Mesenchymal stem cell (in vitro differentiated cells and primary cell): ENCODE data around the gene ZNF718.

Experiments
- DNase-seq: peaks from one replicate; pipeline ENCODE4 v3.0.0-alpha.2; 2013
- H2AFZ ChIP-seq: one replicate; pipeline ENCODE4 v1.6.1; 2013; ENCODE audit warnings: low read depth, mild to moderate bottlenecking, control low read depth, inconsistent platforms, low read length, moderate library complexity
- H2AK5ac ChIP-seq: 2 replicates; pipeline ENCODE4 v1.6.1; 2013; ENCODE audit warnings: low read length, moderate library complexity, mild to moderate bottlenecking, inconsistent platforms; ENCODE audit not compliant: severe bottlenecking
- H2BK120ac ChIP-seq: one replicate; pipeline ENCODE4 v1.6.1; 2013; ENCODE audit warnings: low read depth, mild to moderate bottlenecking, inconsistent platforms, low read length, moderate library complexity
- H2BK12ac ChIP-seq, 2 experiments: one replicate each; pipeline ENCODE4 v1.6.1; 2013; ENCODE audit warnings: inconsistent platforms in 2 of 2, low read length in 2 of 2, mild to moderate bottlenecking in 2 of 2, moderate library complexity in 2 of 2, control low read depth in 1 of 2
- H2BK15ac ChIP-seq: one replicate; pipeline ENCODE4 v1.6.1; 2013; ENCODE audit warnings: mild to moderate bottlenecking, low read depth, inconsistent platforms; ENCODE audit not compliant: poor library complexity, severe bottlenecking
- H2BK5ac ChIP-seq: 2 replicates; pipeline ENCODE4 v1.6.1; 2013; ENCODE audit warnings: low read depth, mild to moderate bottlenecking, low read length, control low read depth, inconsistent platforms; ENCODE audit not compliant: poor library complexity, severe bottlenecking
- H3K14ac ChIP-seq, 2 experiments: one replicate each; pipeline ENCODE4 v1.6.1; 2013; ENCODE audit warnings: inconsistent platforms in 2 of 2, low read length in 2 of 2, control low read depth in 1 of 2, mild to moderate bottlenecking in 1 of 2, moderate library complexity in 1 of 2
- H3K18ac ChIP-seq, 2 experiments: one replicate each; pipeline ENCODE4 v1.6.1; 2013; ENCODE audit warnings: inconsistent platforms in 2 of 2, low read length in 2 of 2, control low read depth in 1 of 2, low read depth in 1 of 2, mild to moderate bottlenecking in 1 of 2
- H3K23ac ChIP-seq, 2 experiments: one replicate each; pipeline ENCODE4 v1.6.1; 2013; ENCODE audit warnings: inconsistent platforms in 2 of 2, low read length in 2 of 2, mild to moderate bottlenecking in 2 of 2, moderate library complexity in 2 of 2, control low read depth in 1 of 2
- H3K27ac ChIP-seq: 2 replicates; pipeline ENCODE4 v1.5.1; 2013; ENCODE audit warnings: mild to moderate bottlenecking, moderate library complexity, low read length, control low read depth, inconsistent platforms; ENCODE audit not compliant: poor library complexity, severe bottlenecking
- H3K27me3 ChIP-seq, 2 experiments: 2 replicates each; pipeline versions ENCODE4 v1.6.1 to v1.7.0; 2013; ENCODE audit warnings: low read length in 2 of 2, mild to moderate bottlenecking in 2 of 2, moderate library complexity in 2 of 2, control low read depth in 1 of 2, inconsistent platforms in 1 of 2; ENCODE audit not compliant: control insufficient read depth in 1 of 2, insufficient read depth in 1 of 2
- H3K36me3 ChIP-seq, 2 experiments: 2 replicates each; pipeline versions ENCODE4 v1.6.1 to v1.7.0; 2013; ENCODE audit warnings: low read length in 2 of 2, control low read depth in 1 of 2, inconsistent platforms in 1 of 2, low read depth in 1 of 2, mild to moderate bottlenecking in 1 of 2; ENCODE audit not compliant: insufficient read depth in 2 of 2, control insufficient read depth in 1 of 2
- H3K4ac ChIP-seq, 2 experiments: one replicate each; pipeline ENCODE4 v1.6.1; 2013; ENCODE audit warnings: inconsistent platforms in 2 of 2, low read length in 2 of 2, mild to moderate bottlenecking in 2 of 2, moderate library complexity in 2 of 2, control low read depth in 1 of 2, low read depth in 1 of 2
- H3K4me1 ChIP-seq: 2 replicates; pipeline ENCODE4 v1.6.1; 2013; ENCODE audit warnings: low read depth, low read length, control low read depth; ENCODE audit not compliant: control insufficient read depth, insufficient read depth
- H3K4me2 ChIP-seq: 2 replicates; pipeline ENCODE4 v1.6.1; 2013; ENCODE audit warnings: low read length, mild to moderate bottlenecking, inconsistent platforms; ENCODE audit not compliant: poor library complexity, severe bottlenecking
- H3K4me3 ChIP-seq, 2 experiments: 2 replicates each; pipeline versions ENCODE4 v1.5.1 to v1.7.0; 2013; ENCODE audit warnings: low read length in 2 of 2, mild to moderate bottlenecking in 2 of 2, control low read depth in 1 of 2, low read depth in 1 of 2; ENCODE audit not compliant: insufficient read depth in 1 of 2
- H3K79me1 ChIP-seq: replicated peaks from 2 replicates; pipeline ENCODE4 v1.6.1; 2013; ENCODE audit warnings: mild to moderate bottlenecking, control low read depth, low read length, inconsistent platforms; ENCODE audit not compliant: poor library complexity, severe bottlenecking
- H3K9ac ChIP-seq: 2 replicates; pipeline ENCODE4 v1.7.0; 2013; ENCODE audit warnings: mild to moderate bottlenecking, low read length, moderate library complexity
- H3K9me3 ChIP-seq: 2 replicates; pipeline ENCODE4 v1.7.0; 2013; ENCODE audit warnings: mild to moderate bottlenecking, low read length; ENCODE audit not compliant: control insufficient read depth
- H4K8ac ChIP-seq: one replicate; pipeline ENCODE4 v1.6.1; 2013; ENCODE audit warnings: inconsistent platforms, mild to moderate bottlenecking, low read length, moderate library complexity
- H4K91ac ChIP-seq: one replicate; pipeline ENCODE4 v1.6.1; 2013; ENCODE audit warnings: mild to moderate bottlenecking, low read length, inconsistent platforms
- WGBS: methylation state at CpG from one replicate; pipeline ENCODE4 v1.1.7; 2013; ENCODE audit warnings: mixed read lengths; 5-methylcytosine and 5-hydroxymethylcytosine counted together

The ZNF718 gene

GRCh38 chr4:113732-114131, 10.6 kb upstream of the ZNF718 start:
- Histone ChIP-seq H2BK12ac (no peak overlapping the region), H3K18ac (no peak overlapping the region), H3K9ac (no peak overlapping the region), H2BK15ac (no peak overlapping the region), H3K79me1 (no peaks in the 10 kb centered on the region), H3K4me1 (no peaks in the 10 kb centered on the region), H3K14ac (no peak overlapping the region), H2AK5ac (no peak overlapping the region), H4K91ac (no peak overlapping the region), H3K27me3 (peaks cover 3 to 8% of the 10 kb centered on the region in 2 experiments), H3K4me2 (no peak overlapping the region), H3K9me3 (peaks cover 87% of the 10 kb centered on the region), H3K4me3 (no peak overlapping the region), H4K8ac (no peak overlapping the region), H2BK120ac (no peak overlapping the region), H3K36me3 (no peaks in the 10 kb centered on the region), H3K27ac (no peak overlapping the region), H2AFZ (no peak overlapping the region), H3K4ac (no peak overlapping the region), H3K23ac (no peak overlapping the region), H2BK5ac (no peak overlapping the region)
- DNase-seq: no peak
- 69% methylated on average over 2 of the region's 2 CpGs for WGBS

GRCh38 chr4:114149-114548, 10.2 kb upstream of the ZNF718 start:
- no peak overlapping the region for H2BK12ac ChIP-seq
- H3K27ac ChIP-seq: no peak overlapping the region
- H2BK5ac ChIP-seq: no peak overlapping the region
- no peak overlapping the region for H2AK5ac ChIP-seq
- H2BK15ac ChIP-seq: no peak overlapping the region
- no peaks in the 10 kb centered on the region for H3K79me1 ChIP-seq
- H4K91ac ChIP-seq: no peak overlapping the region
- H3K18ac ChIP-seq: no peak overlapping the region
- no peak overlapping the region for H3K14ac ChIP-seq
- peaks cover 87% of the 10 kb centered on the region for H3K9me3 ChIP-seq
- H3K4ac ChIP-seq: no peak overlapping the region
- no peak overlapping the region for H3K23ac ChIP-seq
- no peaks in the 10 kb centered on the region for H3K4me1 ChIP-seq
- H2AFZ ChIP-seq: no peak overlapping the region
- no peaks in the 10 kb centered on the region for H3K36me3 ChIP-seq
- peaks cover 2 to 4% of the 10 kb centered on the region in 2 experiments for H3K27me3 ChIP-seq
- H4K8ac ChIP-seq: no peak overlapping the region
- no peak overlapping the region for H3K4me2 ChIP-seq
- DNase-seq: no peak
- no peak overlapping the region for H2BK120ac ChIP-seq
- H3K4me3 ChIP-seq: no peak overlapping the region
- no peak overlapping the region for H3K9ac ChIP-seq

GRCh38 chr4:116499-116898, 7.8 kb upstream of the ZNF718 start:
- no peaks in the 10 kb centered on the region for H3K4me1 ChIP-seq
- H3K18ac ChIP-seq: no peak overlapping the region
- H3K27ac ChIP-seq: no peak overlapping the region
- no peak overlapping the region for H2AFZ ChIP-seq
- no peak overlapping the region for H4K91ac ChIP-seq
- no peak overlapping the region for H3K4me2 ChIP-seq
- H3K4ac ChIP-seq: no peak overlapping the region
- no peak overlapping the region for H2BK15ac ChIP-seq
- H4K8ac ChIP-seq: no peak overlapping the region
- H2AK5ac ChIP-seq: no peak overlapping the region
- no peak for DNase-seq
- H2BK120ac ChIP-seq: no peak overlapping the region
- no peak overlapping the region for H3K4me3 ChIP-seq
- no peak overlapping the region for H2BK5ac ChIP-seq
- H3K9me3 ChIP-seq: peaks cover 82% of the 10 kb centered on the region
- no peak overlapping the region for H3K14ac ChIP-seq
- no peak overlapping the region for H2BK12ac ChIP-seq
- no peak overlapping the region for H3K23ac ChIP-seq
- WGBS: no CpG with 5 or more reads among the region's 1 CpG
- H3K27me3 ChIP-seq: no peaks in the 10 kb centered on the region
- no peaks in the 10 kb centered on the region for H3K36me3 ChIP-seq
- H3K9ac ChIP-seq: no peak overlapping the region
- no peaks in the 10 kb centered on the region for H3K79me1 ChIP-seq

- Histone ChIP-seq H2BK12ac (no peak overlapping the region), H4K91ac (no peak overlapping the region), H3K14ac (no peak overlapping the region), H3K18ac (no peak overlapping the region), H3K4ac (no peak overlapping the region), H3K27ac (no peak overlapping the region), H3K4me1 (peaks cover 1% of the 10 kb centered on the region), H3K9me3 (peaks cover 55% of the 10 kb centered on the region), H3K4me2 (no peak overlapping the region), H3K4me3 (no peak overlapping the region), H4K8ac (no peak overlapping the region), H2BK15ac (no peak overlapping the region), H3K23ac (no peak overlapping the region), H2AFZ (no peak overlapping the region), H3K36me3 (no peaks in the 10 kb centered on the region), H2BK120ac (no peak overlapping the region), H3K79me1 (no peaks in the 10 kb centered on the region), H3K27me3 (no peaks in the 10 kb centered on the region), H3K9ac (no peak overlapping the region), H2AK5ac (no peak overlapping the region), H2BK5ac (no peak overlapping the region)
- WGBS: 72% methylated on average over 5 of the region's 5 CpGs
- no peak for DNase-seq
Measured at GRCh38 chr4:120616-121015, 3.7 kb upstream of the ZNF718 start.
